ENCODE measurements around the gene PKN3. TPM values are rescaled to one million over a fixed set of nuclear protein-coding genes. Genes with fewer than 3 reads are reported as not detected.
A peak's percentile ranks its signal among the peaks of the same experiment; 100 is the strongest.

PKN3 gene
- total RNA-seq, 1 donor from 2014 or later: 11.1 TPM

GRCh38 chr9:128724744-128725211, 22.5 kb downstream of the PKN3 start:
- no peak for TF ChIP-seq CTCF (IDR thresholded peaks at IDR 0.05)
- Histone ChIP-seq H3K4me3 (peak overlapping the region; percentile 78), H3K27me3 (ENCODE audit: low read depth) (no peaks in the 10 kb centered on the region), H3K4me1 (peaks cover 8% of the 10 kb centered on the region), H3K27ac (peak overlapping the region; percentile 84), H3K9me3 (no peaks in the 10 kb centered on the region), H3K36me3 (peaks cover 24% of the 10 kb centered on the region)
- intact Hi-C loops (cut with DNase I): no loop called here
- ATAC-seq (peak; percentile 22 to 53), DNase-seq (peak; percentile 73)

GRCh38 chr9:128727640-128728248, 25.4 kb downstream of the PKN3 start:
- intact Hi-C loops (cut with DNase I): no loop called here
- no peaks in the 10 kb centered on the region for H3K9me3 ChIP-seq
- H3K4me3 ChIP-seq: no peak overlapping the region
- ATAC-seq (no peak), DNase-seq (no peak)
- H3K4me1 ChIP-seq: peaks cover 8% of the 10 kb centered on the region
- H3K27ac ChIP-seq: no peak overlapping the region
- H3K27me3 ChIP-seq (ENCODE audit: low read depth): no peaks in the 10 kb centered on the region
- no peak for TF ChIP-seq CTCF (IDR thresholded peaks at IDR 0.05)
- peaks cover 32% of the 10 kb centered on the region for H3K36me3 ChIP-seq

- H3K27me3 ChIP-seq (ENCODE audit: low read depth): no peaks in the 10 kb centered on the region
- no peak overlapping the region for H3K27ac ChIP-seq
- H3K36me3 ChIP-seq: peaks cover 38% of the 10 kb centered on the region
- intact Hi-C loops (cut with DNase I): no loop called here
- H3K4me3 ChIP-seq: no peak overlapping the region
- DNase-seq (no peak), ATAC-seq (no peak)
- peaks cover 8% of the 10 kb centered on the region for H3K4me1 ChIP-seq
- TF ChIP-seq CTCF (IDR thresholded peaks at IDR 0.05): no peak
- H3K9me3 ChIP-seq: no peaks in the 10 kb centered on the region
Observed at GRCh38 chr9:128728298-128728697, 26.0 kb downstream of the PKN3 start.

- H3K9me3 ChIP-seq: no peaks in the 10 kb centered on the region
- ATAC-seq (no peak), DNase-seq (no peak)
- H3K4me3 ChIP-seq: no peak overlapping the region
- TF ChIP-seq CTCF (IDR thresholded peaks at IDR 0.05): no peak
- H3K27ac ChIP-seq: no peak overlapping the region
- peaks cover 41% of the 10 kb centered on the region for H3K36me3 ChIP-seq
- intact Hi-C loops (cut with DNase I): no loop called here
- no peaks in the 10 kb centered on the region for H3K27me3 ChIP-seq (ENCODE audit: low read depth)
- peaks cover 8% of the 10 kb centered on the region for H3K4me1 ChIP-seq
Observed at GRCh38 chr9:128729302-128729701, 27.0 kb downstream of the PKN3 start.

GRCh38 chr9:128729766-128730517, 27.6 kb downstream of the PKN3 start:
- peaks cover 48% of the 10 kb centered on the region for H3K36me3 ChIP-seq
- H3K27me3 ChIP-seq (ENCODE audit: low read depth): no peaks in the 10 kb centered on the region
- H3K27ac ChIP-seq: no peak overlapping the region
- TF ChIP-seq CTCF (IDR thresholded peaks at IDR 0.05): no peak
- ATAC-seq (no peak), DNase-seq (no peak)
- no peaks in the 10 kb centered on the region for H3K9me3 ChIP-seq
- no peak overlapping the region for H3K4me3 ChIP-seq
- peaks cover 2% of the 10 kb centered on the region for H3K4me1 ChIP-seq
- intact Hi-C loops (cut with DNase I): no loop called here
